HG03342 (cell line): ENCODE measurements around the gene MRPS7.
"Not testable (repeated sequence)": the region's sequence is repeated elsewhere in the genome, so short reads cannot be mapped to it uniquely, and the experiment has no call there.

ENCODE experiments used
- ATAC-seq: cut with Tn5 transposase; IDR thresholded peaks from one replicate; pipeline ENCODE4 v1.9.1; 2021; ENCODE audit warnings: mild to moderate bottlenecking, moderate library complexity; ENCODE audit not compliant: unreplicated experiment

Gene MRPS7

DNA sequence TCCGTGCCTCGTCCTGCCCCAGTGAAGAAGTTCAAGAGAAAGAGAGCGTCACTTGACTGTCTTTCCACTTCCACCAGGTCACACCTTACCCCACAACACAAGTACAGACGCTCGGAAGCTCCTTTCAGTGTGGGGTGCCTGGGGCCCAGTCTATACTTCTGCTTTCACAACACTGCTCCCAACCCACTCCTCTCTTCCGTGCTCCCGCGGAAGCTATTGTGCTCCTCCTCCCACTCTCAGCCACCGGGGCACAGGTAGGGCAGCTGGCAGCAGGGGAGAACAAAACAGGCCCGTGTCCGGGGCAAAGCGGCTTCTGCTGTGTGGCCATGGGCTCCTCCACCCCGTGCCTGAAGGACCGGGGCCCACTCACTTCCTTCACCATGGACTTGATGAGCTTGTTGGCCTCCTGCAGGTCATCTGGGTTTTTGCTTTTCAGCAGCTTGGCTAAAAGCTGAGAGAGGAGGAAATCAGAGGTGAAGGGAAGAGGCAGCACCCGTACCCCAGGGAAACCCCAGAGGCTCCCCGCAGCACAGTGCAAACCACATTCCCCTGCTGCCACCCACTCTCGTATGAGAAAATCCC is 19.1 kb upstream of the MRPS7 start:
- ATAC-seq = no peak

DNA sequence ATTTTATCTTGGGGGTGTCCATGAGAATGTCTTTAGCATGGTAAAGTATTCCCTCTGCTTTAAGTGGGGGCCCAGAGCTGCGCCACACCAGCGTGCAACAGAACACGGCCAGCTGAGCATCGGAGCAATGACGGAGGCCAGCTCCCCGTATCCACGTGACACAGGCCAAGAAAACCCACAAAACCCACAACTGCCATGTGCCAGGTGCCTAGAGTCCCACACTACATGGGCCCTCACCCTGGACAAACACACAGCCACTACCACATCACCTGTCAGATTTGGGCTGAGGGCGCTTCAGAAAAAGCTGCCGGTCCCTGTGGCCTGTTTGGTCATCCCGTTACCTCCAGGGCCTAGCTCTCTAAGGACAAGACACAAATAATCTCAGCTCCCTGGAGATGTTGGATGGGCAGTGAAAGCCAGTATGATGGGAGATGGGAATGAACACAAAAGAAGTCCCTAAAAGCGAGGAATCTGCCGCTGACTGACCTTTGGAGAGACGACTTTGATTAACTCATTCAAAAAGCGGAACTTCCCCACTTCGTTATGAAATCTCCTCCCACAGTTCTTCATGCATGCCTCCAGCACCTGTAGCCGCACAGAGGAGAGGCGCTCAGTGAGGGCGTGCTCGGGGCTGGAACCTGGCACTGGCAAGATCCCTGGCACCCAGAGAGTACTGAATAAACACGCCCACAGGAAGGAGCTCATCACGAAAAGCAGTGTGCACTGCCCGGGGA is 17.4 kb upstream of the MRPS7 start:
- ATAC-seq = no peak

DNA sequence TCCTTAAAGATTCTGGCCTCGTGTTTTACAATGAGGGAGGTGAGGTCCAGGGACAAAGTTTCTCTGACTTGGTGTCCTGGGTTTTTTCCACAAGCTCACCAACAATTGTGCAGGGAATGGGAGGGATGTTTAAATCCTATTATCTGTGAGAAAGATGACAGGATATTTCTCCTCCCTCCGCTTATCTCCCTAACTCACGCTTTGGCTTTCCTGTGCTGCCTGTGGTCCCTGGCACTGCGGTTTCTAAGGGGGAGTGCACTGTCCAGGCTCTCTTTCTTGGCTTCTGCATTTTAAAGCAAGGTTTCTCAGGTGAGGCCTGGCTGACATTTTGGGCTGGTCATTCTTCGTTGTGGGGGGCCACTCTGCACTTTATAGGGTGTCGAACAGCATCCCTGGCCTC is 16.7 kb upstream of the MRPS7 start:
- no peak for ATAC-seq

DNA sequence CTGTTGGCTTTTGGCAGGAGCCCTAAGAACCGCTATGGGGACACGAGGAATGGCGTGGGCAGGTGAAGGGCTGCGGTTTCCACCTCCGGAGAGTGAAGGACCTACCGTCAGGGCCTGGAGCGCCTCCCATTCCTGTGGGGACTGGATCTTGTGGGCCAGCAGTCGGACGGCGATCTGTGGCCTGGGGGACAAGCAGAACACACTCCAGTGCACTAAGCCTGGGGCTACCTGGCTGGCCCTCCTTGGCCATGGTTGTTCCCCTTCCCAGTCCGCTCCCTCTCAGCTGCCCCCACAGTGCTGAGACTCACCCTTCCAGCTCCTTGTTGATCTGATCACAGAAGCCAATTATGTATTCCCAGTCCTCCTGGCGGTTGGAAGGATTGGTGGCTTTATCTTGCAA is 15.3 kb upstream of the MRPS7 start:
- no peak for ATAC-seq

DNA sequence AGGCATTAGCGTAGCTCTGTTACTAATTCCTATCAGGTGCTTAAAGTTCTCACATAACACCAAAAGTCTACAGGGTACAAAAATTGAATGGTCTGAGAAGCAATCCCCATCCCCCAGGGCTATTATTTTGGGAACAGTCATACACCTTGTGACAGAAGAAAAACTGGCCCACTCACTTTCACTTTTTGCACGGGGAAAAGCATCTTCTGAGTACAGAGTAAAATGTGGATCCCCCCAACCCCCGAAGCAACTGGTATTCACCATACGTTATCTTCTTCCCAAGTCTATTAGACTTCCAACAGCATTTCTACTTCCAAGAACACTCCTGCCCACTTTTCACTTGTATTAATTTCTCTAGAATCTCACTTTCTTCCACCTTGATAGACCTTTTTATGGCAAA is 12.1 kb upstream of the MRPS7 start:
- no peak for ATAC-seq

DNA sequence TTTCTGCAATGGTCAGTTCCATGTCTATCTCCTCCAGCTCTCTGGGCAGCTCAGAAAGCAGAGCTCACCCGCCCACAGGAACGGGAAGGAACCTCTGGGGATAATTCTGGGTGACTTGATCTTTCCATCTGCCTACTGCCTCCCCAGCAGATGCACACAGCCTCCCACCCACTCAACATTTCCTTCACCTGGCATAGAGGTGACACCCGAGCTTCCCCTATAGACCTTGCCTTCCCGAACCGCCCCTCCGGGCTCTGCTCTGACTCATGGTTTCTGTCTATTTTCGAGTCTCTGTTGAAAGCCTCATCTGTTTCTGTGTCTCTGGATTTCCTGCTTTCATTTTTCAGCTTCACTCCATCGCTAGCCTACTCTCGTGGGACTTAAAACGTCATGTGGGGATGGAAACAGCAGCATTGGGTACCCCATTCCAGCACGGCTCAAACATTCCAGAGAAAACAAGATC is 11.6 kb upstream of the MRPS7 start:
- ATAC-seq = peak; percentile 90

DNA sequence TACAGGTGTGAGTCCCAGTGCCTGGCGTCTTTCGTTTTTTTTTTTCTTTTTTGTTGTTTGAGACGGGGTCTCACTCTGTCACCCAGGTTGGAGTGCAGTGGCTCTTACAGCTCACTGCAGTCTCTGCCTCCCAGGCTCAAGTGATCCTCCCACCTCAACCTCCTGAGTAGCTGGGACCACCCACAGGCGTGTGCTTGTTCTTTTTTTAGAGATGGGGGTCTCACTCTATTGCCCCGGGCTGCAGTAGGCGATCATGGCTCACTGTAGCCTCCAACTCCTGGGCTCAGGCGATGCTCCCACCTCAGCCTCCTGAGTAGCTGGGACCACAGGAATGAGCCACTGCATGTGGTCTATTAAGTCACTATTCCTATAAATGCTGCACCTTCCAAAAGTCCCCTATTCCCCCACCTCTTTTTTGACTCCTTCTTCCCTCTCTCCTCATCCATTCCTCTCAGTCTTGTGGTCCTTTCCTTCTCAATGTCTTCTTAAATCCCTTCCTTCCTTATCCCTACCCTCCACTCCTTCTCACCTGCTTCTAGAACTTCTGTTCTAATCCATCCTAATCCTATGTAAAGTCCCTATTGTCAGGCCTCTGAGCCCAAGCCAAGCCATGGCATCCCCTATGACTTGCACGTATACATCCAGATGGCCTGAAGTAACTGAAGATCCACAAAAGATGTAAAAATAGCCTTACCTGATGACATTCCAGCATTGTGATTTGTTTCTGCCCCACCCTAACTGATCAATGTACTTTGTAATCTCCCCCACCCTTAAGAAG is 9.5 kb upstream of the MRPS7 start:
- no peak for ATAC-seq

DNA sequence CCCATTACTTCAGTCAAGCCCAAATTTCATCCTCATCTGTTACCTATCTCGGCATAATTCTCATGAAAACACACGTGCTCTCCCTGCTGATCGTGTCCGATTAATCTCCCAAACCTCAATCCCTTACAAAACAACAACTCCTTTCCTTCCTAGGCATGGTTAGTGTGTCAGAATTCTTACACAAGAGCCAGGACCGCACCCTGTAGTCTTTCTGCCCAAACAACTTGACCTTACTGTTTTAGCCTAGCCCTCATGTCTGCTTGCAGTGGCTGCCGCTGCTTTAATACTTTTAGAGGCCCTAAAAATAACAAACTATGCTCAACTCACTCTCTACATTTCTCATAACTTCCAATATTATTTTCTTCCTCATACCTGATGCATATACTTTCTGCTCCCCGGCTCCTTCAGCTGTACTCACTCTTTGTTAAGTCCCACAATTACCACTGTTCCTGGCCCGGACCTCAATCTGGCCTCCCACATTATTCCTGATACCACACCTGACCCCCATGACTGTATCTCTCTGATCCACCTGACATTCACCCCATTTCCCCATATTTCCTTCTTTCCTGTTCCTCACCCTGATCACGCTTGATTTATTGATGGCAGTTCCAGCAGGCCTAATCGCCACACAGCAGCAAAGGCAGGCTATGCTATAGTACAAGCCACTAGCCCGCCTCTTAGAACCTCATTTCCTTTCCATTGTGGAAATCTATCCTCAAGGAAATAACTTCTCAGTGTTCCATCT is 5.6 kb upstream of the MRPS7 start:
- ATAC-seq = not testable (repeated sequence)

DNA sequence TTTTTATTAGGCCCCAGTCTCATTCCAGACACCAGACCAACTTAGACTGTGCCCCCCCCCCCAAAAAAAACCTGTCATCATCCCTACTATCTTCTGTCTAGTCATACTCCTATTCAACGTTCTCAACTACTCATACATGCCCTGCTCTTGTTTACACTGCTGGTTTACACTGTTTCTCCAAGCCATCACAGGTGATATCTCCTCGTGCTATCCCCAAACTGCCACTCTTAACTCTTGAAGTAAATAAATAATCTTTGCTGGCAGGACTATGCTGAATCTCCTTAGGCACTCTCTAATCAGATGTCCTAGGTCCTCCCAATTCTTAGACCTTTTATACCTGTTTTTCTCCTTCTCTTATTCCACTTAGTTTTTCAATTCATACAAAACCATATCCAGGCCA is 4.5 kb upstream of the MRPS7 start:
- not testable (repeated sequence) for ATAC-seq

DNA sequence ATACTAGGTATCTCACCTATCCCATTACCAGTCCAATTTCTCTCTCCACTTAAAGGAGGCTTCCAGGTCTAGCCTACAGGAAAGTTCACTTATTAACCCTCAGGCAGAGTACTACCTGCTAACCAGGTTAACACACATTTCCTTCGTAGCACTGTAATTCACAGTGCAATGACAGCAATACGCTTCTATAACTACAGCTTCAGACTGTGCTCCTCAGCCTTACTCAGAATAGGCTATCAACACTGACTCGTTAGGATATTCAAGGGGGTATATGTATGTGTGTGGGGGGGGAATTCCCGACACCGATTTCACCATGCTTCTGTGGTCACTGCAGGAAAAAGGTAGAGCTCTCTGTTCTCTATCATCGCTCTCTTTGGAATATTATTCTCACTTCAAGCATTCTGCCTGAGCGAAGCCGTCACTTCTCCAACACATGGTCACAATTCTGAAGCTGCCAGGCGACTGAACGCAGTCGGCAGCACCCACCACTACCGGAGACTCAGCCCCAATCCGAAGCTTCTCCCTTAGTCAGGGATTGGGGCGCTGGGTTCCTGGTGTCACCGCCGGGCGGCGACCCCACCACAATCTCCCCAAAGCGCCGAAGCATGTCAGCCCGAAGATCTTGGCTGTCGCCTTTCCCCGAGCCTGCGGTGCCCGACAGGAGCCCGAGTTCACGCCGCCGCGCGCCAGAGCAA is 891 bp upstream of the MRPS7 start:
- no peak for ATAC-seq

DNA sequence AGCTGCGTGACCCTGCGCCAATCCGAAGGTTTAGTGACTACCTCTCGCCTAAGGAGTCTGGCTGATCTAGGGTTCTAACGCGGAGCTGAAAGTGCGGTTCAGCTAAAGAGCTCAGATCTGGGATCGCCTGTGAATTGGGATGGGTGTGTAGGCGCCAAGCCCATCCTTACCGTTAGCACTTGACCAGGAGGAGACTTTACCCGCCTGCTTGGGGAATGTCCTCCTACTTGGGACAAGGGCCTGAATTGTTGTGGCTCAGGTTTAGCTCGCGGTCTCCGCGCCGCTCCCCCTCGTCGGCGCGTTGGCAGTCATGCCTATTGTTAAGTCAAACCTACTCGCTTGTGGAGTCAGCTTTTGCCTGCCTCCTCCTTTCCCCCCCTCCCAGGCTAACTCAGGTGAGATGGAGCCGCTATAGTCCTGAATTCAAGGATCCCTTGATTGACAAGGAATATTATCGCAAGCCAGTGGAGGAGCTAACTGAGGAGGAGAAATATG is 480 bp downstream of the MRPS7 start:
- no peak for ATAC-seq

DNA sequence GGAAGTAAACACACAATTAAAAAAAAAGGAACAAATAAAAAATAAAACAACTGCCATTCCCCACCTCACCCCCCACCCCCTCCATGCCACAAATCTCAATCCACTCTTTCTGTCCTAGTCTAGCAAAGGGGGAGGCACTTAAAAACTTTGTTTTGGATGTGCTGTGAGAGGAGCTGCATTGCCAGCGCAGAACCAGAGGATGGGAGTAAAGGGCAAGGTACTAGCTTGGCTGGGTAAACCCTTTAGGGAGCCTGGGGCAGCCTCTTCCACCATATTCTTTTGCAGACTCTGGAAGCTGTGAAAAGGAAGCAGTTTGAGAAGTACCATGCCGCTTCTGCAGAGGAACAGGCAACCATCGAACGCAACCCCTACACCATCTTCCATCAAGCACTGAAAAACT is 1.4 kb downstream of the MRPS7 start:
- no peak for ATAC-seq

DNA sequence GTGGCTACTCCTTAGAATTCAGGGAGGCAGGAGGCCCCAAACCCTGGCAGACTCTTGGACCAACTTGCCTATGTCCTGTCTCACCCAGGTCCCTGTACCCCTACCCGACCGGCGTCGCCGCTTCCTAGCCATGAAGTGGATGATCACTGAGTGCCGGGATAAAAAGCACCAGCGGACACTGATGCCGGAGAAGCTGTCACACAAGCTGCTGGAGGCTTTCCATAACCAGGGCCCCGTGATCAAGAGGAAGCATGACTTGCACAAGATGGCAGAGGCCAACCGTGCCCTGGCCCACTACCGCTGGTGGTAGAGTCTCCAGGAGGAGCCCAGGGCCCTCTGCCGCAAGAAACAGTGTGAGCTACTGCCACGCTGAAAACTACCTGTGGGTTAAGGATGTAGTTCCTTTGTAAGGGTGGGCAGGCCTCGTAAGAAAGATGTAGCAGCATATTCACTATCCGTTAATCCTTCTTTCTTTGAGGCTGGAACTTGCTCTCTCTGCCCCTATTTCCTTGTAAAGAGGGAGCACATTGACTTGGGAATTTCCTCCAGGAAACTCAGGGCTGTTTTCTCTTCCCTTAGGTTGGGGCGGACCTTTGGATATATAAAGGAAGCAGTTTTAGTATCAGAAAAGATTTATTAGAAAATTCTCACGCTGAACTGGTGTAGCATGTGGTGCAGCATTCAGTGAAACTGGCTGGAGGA is 4.1 kb downstream of the MRPS7 start:
- ATAC-seq = no peak

DNA sequence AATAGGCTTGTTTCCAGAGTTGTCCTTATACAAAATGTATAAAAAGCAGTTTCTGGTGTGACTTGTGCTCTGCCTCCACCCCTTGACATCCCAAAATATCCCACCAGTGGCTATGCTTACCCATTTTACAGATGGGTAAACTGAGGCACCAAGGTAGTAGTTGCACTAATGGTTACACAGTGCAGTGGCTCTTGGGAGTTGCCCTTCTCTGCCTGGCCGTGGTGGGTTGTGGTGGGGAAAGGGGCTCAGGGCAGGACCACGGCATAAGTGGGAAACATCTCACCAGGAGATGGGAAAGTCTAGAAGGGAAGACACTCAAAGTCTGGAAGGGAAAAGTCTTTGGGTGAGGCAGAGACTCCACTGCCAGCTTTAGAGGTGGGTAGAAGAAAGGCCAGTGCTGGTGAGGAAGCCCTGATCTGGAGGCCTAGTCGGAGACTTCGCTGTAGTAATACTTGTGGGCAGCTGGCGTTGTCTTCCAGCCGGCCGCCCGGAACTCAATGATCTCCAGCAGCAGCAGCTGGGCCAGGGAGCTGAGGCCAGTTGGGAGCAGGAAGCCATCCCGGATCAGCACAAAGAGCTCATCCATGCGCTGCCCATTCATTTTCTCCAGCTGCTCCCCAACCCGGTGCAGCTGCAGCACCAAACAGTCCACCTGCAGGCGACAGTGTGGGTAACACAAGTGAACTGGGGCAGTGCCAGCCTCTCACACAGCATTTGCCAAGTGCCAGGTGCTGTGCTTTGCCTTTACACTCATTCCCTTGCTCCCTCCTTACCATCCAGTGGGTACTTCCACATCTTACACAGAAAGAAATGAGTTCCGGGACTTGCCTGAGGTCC is 4.9 kb downstream of the MRPS7 start:
- no peak for ATAC-seq

DNA sequence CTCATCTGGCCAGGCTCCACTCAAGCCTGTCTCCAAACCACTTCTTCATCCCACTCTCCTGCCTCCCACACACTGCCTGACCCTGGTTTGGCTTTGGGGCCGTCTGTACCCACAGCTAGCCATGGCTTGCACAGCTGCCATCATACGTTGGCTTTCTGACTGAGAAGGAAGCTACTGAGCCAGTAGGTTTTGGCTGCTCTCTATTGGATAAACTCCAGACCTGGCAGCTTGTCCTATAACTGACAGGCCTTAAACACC is 5.4 kb downstream of the MRPS7 start:
- ATAC-seq = no peak

DNA sequence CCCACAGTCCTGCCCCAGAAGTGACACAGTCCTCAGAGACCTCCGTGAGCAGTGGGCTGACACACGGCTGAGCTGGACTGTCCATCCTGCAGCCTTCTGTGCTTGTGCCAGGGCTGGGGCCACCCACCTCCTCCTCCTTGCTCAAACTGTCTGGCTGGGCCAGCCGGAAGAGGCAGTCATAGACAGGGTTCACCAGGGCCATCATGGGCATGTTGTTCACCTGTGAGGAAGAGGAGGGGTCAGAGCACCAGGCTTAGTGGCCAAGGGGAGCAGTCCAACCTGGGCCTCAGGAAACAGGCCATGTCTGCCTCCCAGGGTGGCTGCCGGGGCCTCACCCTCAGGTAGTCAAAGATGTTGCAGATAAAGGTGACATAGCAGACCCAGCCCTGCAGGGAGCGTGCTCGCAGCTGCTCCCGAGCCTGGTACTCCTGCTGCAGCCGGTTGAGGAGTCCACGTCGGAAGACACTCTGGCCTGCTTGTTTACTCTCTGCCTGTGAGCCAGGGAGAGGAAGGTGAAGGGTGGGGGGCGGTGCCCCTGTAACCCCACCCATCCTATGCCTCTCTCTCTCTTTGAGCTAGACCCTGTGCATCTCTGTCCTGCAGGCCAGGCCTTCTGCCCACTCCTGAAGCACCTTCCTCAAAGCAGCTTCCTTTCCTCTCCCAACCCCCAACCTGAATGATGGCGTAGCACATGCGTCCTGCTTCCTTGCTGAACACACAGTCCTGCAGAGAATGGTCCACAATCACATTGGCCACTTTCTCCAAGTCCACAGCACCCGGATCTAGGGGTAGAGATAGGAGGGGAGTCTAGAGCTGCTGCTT is 5.9 kb downstream of the MRPS7 start:
- ATAC-seq = no peak

DNA sequence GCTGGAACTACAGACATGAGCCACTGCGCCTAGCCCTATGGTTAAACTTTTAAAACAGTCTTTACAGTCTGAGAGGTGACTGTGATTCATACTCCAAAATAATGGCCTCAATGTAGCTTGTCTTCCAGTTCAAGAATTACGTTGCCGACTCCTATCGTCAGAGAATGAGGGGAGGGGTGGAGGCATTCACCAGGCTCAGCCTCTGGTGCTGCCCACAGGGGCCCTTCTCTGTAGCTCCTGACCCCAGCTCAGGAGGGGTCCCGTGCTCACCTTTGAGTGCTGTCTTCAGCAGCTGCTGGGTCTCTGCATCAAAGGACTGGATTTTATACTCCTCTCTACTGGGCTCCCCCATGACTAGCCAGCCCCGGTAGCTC is 8.2 kb downstream of the MRPS7 start:
- no peak for ATAC-seq

DNA sequence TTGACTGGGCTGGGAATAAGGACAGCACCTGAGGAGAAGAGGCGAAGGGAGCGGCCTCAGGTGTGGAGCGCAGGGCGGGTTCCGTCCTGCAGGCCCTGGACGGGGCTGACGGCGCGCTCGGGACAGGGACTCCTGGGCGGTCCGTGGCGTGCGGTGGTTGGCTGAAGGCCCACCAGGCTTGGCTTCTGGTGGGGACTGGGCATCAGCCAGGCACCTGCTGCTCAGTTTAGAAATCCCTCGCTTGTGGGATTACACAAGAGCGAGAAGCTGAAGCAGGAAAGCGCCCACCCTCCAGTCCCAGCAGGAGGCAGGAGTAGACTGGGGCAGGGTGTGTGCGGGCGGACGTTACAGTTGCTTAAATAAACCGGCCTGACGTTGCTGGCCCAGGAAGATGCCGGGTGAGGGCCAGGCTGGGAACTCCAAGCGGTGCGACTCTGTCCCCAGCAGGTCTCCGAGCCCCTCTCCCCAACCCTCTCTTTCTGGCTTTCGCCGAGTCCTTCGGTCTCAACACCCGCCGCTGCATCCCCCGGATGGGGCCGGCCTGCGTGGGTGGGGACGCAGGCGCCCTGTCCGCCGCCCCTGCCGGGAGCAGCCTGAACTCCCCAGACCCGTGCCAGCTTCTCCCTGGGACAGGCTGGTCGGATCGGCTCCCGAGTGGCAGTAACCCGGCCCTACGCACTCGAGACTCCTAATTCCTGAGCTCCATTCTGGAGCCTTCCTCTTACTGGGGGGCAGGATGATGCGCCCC is 8.7 kb downstream of the MRPS7 start:
- ATAC-seq = peak; percentile 34
